Vagina (tissue), 2 donors: ENCODE measurements around the gene ALG12.

ENCODE experiments used
- CTCF ChIP-seq, 3 experiments: fragments of 450-650 bp in 2 of 3; fragments of 200-600 bp in 1 of 3; sonication (generic) in 1 of 3; IDR thresholded peaks; one replicate each; pipeline ENCODE4 v1.5.1; 2017 to 2019; ENCODE audit warnings: antibody characterized with exemption in 3 of 3, mild to moderate bottlenecking in 2 of 3, moderate library complexity in 2 of 3
- POLR2A ChIP-seq, 2 donors: fragments of 450-650 bp; IDR thresholded peaks; one replicate each; pipeline ENCODE4 v1.6.1; 2017; ENCODE audit warnings: antibody characterized with exemption in 2 of 2, mild to moderate bottlenecking in 2 of 2, moderate library complexity in 2 of 2
- POLR2AphosphoS5 ChIP-seq, 2 donors: sonication (generic); formaldehyde crosslinking; IDR thresholded peaks; one replicate each; pipeline ENCODE4 v1.9.0; 2017; ENCODE audit warnings: antibody characterized with exemption in 2 of 2, mild to moderate bottlenecking in 2 of 2, low read depth in 1 of 2; ENCODE audit not compliant: insufficient read depth in 1 of 2

DNA sequence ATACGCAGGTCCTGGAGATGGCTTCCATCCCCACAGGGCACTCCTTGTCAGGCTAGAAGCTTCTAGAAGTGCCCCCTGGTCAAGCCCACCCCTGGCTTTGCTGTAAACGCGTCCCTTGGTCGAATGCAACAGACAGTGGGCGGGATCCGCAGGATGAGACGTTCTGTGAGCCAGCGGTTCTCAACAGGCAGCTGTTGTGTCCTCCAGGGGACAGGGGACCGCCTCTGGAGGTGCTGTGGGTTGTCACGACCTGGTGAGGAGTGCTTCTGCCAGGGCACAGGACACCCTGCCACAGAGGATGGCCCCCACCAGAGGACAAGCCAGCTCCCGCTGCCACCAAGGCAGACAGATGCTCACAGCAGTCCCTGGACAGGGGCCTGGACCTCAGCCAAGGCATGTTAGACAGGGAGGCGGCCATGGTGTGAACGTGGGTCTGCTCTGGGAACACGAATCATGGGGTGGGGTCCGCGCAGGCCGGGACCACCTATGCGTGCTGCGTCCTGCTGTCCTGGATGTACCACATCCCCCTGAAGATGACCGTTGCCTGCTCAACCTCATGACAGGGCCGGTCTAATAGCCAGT lies 11.8 kb upstream of the ALG12 start:
- TF ChIP-seq CTCF (IDR thresholded peaks at IDR 0.05) = no peak
- TF ChIP-seq POLR2A (IDR thresholded peaks at IDR 0.05) = no peak
- TF ChIP-seq POLR2AphosphoS5 (IDR thresholded peaks at IDR 0.05; ENCODE audit: insufficient read depth in 1 of 2, low read depth in 1 of 2) = no peak
